ENCODE results near the gene ARHGAP15.

The ARHGAP15 gene

DNA sequence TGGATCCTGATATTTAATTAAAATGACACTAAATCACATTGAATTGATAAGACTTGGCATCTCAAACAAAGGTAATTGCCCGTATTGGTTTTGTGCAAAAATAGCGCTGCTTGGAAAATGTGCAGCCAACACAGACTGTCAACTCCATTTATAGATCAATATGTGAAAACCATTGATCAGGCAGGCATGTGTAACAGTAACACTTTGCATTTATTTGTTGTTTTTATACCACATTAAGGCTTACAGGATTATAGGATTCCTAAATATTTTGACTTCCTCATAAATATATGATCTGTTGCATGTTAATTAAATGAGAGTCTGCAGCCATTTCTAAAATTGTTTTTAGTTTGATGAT lies 30.2 kb downstream of the ARHGAP15 start:
- TF ChIP-seq ZFX (IDR thresholded peaks at IDR 0.05; ENCODE audit: borderline replicate concordance) = no peak
- TF ChIP-seq, protein P1, sequence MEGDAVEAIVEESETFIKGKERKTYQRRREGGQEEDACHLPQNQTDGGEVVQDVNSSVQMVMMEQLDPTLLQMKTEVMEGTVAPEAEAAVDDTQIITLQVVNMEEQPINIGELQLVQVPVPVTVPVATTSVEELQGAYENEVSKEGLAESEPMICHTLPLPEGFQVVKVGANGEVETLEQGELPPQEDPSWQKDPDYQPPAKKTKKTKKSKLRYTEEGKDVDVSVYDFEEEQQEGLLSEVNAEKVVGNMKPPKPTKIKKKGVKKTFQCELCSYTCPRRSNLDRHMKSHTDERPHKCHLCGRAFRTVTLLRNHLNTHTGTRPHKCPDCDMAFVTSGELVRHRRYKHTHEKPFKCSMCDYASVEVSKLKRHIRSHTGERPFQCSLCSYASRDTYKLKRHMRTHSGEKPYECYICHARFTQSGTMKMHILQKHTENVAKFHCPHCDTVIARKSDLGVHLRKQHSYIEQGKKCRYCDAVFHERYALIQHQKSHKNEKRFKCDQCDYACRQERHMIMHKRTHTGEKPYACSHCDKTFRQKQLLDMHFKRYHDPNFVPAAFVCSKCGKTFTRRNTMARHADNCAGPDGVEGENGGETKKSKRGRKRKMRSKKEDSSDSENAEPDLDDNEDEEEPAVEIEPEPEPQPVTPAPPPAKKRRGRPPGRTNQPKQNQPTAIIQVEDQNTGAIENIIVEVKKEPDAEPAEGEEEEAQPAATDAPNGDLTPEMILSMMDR (IDR thresholded peaks at IDR 0.05) = no peak

DNA sequence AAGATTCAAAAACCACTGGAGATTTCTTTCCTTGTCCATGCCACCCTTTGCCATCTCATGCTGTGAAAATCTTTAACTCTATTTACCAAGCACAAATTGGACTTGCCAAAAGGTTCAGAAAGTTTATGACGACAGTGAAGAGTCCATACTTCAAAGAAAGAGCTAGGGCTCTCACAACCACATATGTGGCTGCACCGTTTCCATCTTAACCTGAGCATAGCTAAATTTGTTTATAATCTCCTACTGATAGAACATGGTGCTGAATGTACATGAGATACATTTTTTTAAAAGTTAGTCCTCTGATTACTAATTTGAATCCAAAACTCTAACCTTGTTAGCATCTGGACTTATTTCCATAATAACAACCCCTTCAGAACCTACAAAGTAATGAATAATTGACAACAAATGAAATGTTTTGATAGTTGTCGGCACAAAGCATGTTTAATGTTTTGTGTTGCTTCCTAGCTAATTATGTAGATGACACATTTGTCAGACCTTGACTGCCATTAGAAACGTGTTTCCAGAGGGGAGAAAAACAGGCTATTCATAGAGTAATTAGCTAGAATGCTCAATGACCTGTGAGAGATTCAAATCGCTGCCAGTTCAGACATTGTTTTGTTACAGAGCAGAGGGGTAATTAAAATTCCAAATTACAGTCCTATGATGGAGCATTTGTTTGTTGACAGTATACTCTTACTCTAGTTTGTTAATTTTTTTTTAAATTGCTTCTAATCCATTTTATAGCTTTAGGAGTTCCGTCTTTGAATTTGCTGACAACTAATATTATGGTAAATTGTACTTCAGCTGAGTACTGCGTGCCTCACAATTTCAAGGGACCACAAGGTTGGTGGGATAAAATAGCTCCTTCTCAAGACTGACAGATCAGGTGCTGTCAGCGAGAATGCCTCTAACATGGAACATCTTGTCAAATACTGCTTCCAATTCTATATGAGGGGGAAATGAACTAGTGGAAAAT lies 31.8 kb downstream of the ARHGAP15 start:
- no peak overlapping the region for H3K27ac ChIP-seq
- TF ChIP-seq ZFX (IDR thresholded peaks at IDR 0.05; ENCODE audit: borderline replicate concordance) = no peak
- TF ChIP-seq, protein P1 (IDR thresholded peaks at IDR 0.05) = no peak

More for the DNA sequence above, 30.2 kb downstream of the ARHGAP15 start:
- no peak overlapping the region for H3K27ac ChIP-seq

DNA sequence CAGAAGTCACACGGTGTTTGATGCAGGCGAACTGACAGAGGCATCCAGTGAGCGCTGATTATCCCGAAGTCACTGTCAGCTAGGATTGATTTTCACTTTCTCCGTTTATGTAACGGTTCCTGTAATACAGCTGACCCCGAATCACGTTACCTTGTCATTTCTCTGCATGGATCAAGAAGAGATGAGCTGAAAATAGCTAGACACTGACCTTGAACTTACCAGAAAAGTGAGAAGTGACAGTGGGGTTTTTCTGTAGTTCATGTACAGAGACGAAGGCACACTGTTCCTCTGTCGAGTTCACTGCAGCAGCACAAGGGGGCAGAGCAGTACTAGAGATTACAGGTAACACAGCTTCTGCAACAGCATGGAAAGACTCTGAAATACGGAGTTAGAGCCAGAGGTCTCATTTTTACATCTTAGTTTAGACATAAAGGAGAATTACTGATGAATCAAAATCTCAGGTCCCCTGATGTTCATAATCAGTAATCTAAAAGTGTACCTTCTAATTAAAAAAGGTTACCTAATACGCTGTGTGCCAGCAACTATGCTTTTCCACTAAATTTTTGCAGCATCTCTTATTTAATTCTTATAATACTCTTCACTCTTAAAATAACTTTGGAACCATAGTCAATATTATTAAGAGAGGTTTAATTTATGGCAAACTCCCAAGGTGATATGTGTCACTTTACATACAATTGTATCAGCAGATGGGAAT lies 33.1 kb downstream of the ARHGAP15 start:
- TF ChIP-seq, protein P1 (IDR thresholded peaks at IDR 0.05) = peak; percentile 58
- TF ChIP-seq ZFX (IDR thresholded peaks at IDR 0.05; ENCODE audit: borderline replicate concordance) = no peak
- no peak overlapping the region for H3K27ac ChIP-seq

DNA sequence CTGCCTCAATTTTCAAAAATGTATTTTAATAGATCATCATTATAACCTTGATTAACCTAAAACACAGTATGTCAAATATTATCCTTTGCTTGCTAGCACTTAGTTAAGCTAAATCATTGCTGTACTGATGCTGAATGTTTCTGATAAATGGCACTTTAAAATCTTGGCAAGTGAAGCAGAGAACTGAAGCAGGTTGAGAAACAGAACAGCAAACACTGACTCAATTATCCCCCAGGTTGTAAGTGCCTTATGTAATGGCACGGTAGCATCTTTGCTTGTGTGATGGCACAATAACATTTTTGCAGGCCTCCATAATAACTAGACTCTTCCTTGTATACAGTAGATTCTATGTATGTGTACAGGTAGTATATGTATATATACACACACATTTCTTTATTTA lies 33.8 kb downstream of the ARHGAP15 start:
- no peak overlapping the region for H3K27ac ChIP-seq
- TF ChIP-seq ZFX (IDR thresholded peaks at IDR 0.05; ENCODE audit: borderline replicate concordance) = no peak
- TF ChIP-seq, protein P1 (IDR thresholded peaks at IDR 0.05) = no peak

DNA sequence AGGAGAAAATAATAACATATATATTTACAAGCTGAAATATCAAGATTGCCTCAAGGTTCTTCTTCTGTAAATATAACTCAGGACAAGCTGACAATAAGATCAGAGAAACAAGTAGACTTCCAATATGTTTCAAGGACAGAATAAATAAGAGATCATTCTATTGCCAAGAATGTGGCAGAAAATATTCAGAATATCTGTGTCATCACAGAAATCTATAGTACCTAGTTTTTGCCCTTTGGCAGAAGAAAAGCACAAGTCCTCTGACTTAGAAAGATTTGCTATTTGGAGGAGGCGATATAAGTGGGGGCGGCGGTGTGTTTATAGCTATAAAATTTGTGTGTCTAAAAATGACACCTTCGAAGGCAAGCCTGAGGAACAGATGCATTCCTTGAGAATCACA lies 34.3 kb downstream of the ARHGAP15 start:
- no peak for TF ChIP-seq ZFX (IDR thresholded peaks at IDR 0.05; ENCODE audit: borderline replicate concordance)
- TF ChIP-seq, protein P1 (IDR thresholded peaks at IDR 0.05) = no peak
- H3K27ac ChIP-seq = no peak overlapping the region

DNA sequence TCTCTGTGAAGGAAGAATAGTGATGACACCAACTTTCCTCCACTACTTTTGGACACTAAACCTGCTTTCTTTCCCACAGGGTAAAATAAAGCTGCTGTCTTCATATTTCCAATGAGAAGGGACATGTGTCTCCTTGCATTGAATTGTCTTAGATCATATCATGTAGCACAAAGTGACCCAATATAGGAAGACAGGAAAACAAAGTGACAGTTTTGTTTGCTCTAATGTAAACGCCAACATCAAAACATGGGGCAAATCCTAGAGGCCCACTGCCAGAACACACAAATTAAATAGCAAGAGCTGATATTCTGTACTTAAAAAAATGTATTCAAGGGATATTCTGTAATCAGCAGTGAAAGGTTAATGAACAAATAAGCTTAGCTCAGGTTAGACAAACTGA lies 36.1 kb downstream of the ARHGAP15 start:
- H3K27ac ChIP-seq = no peak overlapping the region
- TF ChIP-seq ZFX (IDR thresholded peaks at IDR 0.05; ENCODE audit: borderline replicate concordance) = no peak
- TF ChIP-seq, protein P1 (IDR thresholded peaks at IDR 0.05) = no peak

DNA sequence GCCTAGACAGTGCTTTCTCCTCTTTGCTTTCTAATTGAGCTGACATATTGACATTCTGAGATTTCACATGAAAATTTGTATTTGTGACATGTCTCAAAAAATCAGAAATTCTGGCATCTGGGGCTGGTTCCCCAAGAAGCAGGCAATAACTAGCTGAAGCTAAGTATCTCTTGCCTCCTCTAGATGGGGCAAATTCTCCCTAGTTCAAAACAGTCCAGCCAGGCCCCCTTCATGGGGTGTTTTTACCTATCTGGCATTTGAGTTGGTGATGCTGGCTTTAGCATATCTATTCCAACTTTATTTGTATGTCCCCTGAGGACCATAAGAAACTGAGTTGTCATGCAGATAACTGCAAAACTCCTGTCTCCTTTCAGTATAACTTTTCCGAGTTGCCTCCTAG lies 39.9 kb downstream of the ARHGAP15 start:
- TF ChIP-seq, protein P1 (IDR thresholded peaks at IDR 0.05) = no peak
- TF ChIP-seq ZFX (IDR thresholded peaks at IDR 0.05; ENCODE audit: borderline replicate concordance) = no peak
- H3K27ac ChIP-seq = no peak overlapping the region

All from 22Rv1 (cell line).